GM19372 (cell line): ENCODE data around the gene CTSH.
"Not testable (repeated sequence)": the region's sequence is repeated elsewhere in the genome, so short reads cannot be mapped to it uniquely, and the experiment has no call there.

Experiments
- ATAC-seq: cut with Tn5 transposase; IDR thresholded peaks from one replicate; pipeline ENCODE4 v1.9.1; 2021; ENCODE audit warnings: mild to moderate bottlenecking, low read depth, moderate library complexity; ENCODE audit not compliant: unreplicated experiment

Gene CTSH

DNA sequence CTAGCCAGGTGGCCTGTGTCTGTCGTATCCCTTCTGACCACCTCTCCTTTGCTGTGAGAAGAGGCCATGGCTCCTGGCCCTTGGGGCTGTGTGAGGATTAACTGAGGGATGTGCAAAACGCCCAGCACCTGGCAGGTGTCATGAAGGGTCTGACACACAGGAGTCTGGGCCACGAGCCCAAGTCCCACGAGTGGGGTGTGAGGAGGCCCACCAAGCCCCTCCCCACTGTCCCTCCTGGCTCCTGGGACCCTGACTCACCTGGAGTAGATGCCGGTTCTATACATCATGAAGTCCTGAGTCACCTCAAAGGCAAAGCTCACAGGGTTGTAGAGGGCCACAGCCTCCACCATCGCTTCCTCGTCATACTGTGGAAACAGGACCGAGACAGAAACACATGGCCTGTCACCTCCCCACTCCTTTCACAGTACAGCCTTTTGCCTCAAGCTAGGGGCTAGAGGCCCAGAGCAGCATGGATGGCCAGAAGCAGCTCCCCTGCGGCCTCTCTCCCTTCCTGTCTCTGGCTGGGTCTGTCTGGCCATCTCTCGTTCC lies 19.7 kb downstream of the CTSH start:
- ATAC-seq, result no peak

DNA sequence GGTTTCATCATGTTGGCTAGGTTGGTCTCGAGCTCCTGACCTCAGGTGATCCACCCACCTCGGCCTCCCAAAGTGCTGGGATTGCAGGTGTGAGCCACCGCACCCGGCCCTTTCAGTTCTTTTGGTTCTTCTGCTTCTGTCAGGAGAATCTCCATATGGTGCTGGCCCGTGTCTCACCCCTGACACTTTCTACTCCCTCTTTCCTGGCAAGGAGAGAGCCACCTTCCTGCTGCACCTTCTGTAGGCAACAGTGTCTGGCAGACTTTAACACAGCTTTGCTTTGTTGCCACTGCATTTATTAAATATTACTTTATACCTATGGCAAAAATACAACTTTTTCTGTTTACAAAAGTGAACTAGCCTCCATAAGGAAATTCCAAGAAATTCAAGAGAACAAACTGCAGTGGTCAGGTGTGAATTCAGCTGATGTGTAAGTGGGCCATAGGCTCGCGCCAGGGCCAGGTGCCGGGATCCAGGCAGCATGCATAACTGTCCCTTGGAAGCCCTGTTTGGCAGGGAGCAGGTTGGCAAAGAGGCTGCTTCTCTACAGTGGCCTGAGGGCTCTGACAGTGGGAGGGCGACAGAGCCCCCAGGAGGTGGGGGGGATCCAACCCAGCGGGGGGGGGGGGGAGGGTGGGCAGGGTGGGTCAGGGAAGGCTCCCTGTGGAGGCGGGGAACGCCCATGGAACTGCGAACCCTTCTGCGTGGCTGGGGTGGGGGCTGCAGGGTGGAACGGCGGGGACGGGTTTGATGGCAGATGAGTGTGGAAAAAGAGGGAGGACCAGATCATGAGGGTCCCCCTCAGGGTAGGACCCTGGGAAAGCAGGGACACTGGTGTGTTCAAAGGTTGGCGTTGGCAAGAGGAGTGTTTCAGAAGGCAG lies 21.1 kb downstream of the CTSH start:
- no peak for ATAC-seq

DNA sequence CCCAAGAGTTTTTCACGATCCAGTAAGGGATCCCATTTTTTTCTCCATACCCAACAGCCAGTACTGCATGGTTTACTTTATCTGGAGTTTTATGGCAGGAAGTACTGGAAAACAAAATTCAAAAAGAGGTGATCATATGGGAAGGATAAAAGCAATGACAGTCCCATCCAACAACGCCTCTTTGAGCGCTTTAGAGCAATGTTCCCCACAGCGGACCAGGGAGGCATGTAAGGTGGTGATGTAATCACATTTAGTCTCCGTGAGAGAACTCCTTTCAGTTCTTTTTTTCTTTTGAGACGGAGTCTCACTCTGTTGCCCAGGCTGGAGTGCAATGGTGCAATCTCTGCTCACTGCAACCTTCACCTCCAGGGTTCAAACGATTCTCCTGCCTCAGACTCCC lies 21.8 kb downstream of the CTSH start:
- no peak for ATAC-seq

DNA sequence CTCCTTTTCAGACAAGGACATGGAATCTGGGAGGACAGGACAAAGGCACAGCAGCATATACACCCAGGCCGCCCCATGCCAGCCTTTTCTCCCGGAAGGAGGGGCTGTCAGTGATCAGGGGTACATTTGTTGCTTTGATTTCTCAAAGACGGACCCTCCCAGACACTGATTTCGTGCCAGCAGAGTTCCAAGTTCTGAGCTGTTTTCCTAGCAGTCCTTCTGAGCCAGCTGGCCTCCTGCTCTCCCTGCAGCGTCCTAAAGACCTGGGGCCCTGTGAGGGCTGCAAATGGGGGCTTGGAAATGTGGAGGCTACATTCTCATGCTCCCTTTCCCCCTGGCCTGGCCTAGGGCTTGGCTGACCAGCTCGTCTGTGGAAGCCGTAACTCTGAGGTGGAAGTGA lies 22.3 kb downstream of the CTSH start:
- no peak for ATAC-seq

DNA sequence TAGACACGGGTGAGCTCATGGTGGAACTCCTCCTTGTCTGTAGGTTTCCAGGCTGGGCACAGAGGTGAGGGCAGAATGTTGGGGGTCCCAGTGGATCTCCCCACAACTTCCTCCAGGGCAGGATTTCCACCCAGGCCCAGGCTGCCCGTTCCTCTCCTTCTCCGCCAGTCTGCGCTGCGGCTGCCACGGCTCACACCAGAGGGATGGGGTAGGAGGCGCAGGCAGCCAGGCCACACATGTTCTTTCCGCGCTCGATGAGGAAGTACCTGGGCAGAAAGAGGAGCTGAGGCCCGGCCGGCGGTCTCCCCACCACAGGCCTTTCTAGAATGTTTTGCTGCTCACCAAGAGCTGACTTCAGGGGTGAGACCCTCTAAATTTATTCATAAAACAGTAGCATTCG lies 22.9 kb downstream of the CTSH start:
- no peak for ATAC-seq

DNA sequence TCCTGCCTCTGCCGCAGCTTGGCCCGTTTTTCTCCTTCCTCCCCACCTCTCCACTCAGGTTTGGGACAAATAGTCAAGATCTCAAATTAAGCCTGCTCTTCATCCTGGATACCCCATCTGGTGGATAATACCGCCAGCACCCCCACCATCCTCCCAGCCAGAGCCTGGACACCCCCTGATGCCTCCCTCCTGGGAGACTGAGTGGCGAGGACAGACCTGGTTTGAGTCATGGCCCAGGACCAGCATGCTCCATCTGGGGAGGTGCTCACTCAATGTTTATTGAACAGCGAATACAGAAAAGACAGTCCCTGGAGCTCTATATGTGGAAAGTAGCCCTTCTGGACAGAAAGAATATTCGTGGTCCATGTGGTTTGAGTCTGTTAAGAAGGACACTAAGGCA lies 23.3 kb downstream of the CTSH start:
- no peak for ATAC-seq

DNA sequence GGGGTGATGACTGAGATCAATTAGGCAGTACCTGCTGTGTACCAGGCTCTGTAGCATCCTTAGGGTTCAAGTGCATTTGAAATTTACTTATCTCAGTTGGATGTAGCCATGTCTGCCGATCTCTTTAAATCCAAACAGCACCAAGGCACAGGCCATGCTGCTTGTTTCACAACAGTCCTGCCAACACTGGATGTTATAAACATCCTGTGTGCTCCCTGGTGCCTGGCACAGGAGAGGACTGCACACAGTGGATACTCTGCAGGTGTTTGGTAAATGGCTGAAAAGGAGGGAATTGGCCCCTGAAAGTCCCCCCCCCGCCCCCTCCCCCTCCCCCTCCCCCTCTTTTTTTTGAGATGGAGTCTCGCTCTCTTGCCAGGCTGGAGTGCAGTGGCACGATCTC lies 27.0 kb downstream of the CTSH start:
- ATAC-seq, result no peak

DNA sequence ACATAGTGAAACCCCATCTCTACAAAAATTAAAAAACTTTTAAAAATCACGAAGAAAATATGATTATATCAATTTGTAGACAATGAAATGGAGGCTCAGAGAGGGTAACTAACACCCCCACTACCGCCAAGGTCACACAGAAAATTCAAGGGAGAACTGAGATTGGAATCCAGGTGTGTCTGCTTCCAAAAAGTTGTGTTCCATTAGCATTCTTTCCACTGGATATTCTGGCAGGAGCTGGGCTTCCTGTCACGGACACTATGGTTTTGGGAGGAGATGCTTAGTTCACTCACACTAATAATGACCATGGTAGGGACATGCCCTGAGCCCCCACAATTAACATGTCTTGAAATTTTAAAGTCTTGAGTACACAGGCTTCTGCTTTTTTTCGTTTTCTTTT lies 28.8 kb downstream of the CTSH start:
- ATAC-seq, result no peak

DNA sequence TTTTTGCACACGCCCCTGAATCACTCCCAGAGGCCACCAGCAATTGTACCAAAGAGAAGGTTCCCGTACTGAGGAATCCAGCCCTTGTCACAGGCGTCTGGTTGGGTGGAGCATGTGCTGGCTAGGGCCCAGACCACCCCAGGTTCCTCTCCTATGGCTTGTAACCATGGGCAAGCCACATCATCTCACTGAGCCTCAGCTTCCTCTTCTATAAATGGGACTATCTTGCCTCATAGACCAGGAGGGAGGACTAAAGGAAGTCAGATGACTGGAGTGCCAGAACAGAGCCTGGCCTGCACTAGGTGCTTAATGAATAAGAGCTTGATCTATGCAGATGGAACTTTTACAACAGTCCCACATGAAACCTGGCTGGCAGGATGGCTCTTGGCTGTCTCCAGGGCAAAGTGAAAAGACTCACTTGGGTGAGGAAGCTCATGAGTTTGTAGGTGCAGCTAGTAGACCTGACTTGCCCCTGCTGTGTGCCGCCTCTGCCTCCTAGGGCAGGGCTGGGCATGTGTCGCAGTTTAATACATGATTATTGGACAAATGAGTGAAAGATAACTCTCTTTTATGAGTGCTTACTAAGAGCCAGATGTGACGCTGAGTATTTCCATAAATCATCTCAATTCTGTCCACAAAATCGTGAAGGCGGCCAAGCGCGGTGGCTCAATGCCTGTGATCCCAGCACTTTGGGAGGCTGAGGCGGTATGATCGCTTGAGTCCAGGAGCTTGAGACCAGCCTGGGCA lies 29.3 kb downstream of the CTSH start:
- ATAC-seq, result no peak

DNA sequence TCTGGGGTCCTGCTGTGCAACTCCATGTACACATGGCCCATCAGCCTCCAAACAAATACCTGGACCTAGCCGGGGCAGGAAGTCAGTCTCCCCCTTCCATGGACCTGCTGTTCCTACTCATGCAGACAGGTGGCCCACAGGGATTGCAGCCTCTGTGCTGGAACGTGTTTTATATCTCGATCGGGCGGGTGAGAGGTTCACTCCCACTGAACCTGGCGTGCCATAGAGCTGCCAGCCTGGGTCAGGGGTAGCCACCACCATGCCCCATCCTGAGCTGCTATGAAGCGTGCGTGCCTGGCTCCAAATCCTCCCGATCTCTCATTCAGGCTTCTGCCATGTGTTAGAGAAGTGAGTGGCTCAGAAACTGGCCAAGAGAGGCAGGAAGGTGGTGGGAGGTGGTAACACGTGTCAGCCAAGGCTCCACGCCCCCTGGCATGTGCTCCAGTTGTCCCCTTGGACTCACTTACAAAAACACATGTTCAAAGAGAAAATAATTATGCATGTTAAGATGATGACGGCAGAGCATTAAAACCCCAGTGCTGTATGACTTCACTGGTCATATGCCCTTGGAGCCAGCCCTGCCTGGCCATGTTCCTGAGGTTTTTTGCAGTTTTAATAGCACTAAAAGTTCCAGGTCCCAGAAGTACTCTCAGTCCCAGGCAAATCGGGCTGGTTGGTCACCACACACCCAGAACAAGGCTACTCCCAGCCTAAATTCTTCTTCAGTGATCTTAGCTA lies 30.6 kb downstream of the CTSH start:
- no peak for ATAC-seq

DNA sequence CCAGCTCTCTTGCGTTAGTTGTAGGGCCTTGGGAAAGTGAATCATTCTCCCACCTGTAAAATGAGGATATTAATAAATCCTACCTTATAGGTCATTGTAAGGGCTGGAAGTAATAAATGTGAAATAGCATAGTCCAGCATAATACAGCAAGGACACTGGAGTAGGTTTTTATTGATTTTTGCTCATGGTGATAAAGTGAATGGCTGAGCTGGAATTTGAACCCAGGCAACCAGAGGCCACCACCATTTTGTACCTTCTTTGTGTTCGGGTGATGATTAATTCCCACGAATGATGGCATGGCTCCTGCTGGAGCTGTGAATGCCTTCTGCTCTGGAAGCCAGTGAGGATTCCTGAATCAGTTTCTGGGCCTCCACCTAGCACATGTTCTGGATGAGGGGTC lies 31.8 kb downstream of the CTSH start:
- no peak for ATAC-seq

DNA sequence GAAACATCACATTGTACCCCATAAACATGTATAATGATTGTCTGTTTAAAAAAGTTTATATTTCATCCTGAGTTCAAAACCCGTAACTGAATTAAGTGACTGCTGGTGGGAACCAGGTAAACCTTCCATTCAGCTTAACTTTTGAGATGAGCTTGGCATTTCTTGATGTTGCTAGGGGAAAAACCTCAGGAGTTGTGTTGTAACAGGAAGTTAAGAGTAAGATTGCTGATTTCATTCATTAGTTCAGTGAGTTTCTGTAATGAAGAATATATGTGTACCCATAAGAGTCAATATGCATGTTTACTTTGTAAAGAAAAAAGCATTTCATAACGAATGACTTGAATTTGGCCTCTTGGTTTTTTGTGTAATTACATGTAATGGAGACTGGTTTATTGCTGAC lies 32.5 kb downstream of the CTSH start:
- ATAC-seq, result no peak

DNA sequence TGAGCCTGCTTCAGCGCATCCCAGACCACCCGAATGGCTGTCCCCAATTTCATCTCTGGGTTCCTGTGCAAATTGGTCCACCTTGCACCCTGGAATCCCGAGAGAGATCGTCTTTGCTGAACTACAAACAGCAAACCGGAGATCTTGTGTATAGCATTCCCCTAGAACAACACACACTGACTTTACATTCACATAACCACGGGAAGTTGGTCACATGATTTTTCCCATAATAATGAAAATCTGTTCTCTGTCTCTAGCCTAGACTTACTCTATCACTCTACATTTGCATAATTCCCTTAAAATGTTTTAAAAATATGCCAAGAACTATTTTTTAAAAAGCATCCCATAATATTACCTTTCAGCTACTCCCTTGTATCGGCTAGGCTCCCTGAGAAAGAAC lies 34.6 kb downstream of the CTSH start:
- ATAC-seq, result no peak

DNA sequence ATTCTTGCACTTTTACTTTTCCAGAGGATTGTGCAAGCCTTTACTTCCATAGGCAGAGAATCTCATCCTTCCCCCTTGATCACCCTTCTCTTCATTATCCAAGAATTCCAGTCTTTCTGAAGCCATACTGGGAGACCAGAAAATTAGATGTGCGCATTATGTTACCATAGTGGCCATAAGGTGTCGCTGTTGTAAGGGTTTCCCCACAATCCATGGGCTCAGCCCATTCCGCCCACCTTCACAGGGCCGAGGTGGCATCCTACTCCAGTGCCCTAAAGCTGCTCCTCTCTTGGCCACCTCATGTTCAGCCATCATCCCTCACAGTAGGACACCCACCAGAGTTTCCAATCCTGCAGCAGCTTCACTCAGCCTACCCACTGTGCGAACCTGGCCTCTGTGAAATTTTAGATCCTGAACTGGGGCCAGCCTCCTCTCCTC lies 35.0 kb downstream of the CTSH start:
- no peak for ATAC-seq

DNA sequence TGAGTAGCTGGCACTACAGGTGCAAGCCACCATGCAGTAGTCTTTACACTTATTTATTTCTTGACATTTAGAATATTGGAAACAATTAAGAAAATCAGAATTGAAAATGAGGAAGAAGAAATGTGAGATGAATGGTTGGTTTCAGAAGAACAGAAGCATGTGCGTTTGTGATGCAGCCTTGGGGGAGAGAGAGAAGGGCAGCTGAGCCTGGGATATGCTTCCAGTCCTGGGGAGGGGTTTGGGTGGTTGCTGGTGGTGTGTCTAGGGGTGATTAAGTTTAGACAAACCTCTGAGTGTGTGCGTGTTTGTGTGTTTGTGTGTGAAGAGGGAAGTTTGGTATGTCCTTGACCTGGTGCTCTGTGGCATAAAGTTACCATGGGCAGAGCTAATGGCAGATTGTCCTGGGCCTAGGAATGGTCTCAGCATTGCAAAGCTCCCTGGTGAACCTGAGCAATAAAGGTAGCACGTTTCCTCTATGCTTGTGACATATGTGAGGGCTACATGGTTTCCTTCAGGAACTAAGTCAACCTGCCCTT lies 35.6 kb downstream of the CTSH start:
- no peak for ATAC-seq

DNA sequence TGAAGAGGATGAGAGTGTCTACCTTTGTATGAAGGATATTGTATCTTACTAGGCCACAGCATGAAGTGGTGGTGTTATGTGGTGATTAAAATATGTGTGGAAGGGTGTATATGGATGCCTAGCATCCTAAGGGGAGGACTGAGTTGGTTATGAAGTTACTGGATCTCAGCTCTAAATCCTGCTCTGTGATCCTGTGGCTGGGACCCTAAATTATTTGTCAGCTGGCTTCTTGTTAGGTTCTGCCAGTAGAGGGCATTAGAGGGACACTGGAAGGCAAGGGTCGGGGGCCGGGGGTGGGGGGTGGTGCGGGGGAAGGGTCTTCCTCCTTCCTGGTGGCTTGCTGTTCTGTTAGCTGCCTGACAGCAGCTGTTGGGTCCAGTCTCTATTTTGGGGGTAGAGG lies 37.3 kb downstream of the CTSH start:
- no peak for ATAC-seq

DNA sequence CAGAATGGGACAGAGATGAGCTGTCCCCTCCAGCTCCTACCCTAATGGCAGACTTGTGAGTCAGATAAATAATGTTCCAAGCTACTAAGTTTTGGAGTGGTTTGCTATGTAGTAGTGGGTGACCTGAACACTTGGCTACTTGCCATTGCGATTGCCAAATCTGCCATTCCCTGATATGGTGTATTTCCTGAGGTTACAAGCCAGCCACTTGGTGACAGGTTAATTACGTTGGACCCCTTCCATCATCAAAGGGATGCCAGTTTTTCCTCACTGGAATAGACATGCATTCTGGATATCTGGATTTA lies 38.6 kb downstream of the CTSH start:
- ATAC-seq, result no peak

DNA sequence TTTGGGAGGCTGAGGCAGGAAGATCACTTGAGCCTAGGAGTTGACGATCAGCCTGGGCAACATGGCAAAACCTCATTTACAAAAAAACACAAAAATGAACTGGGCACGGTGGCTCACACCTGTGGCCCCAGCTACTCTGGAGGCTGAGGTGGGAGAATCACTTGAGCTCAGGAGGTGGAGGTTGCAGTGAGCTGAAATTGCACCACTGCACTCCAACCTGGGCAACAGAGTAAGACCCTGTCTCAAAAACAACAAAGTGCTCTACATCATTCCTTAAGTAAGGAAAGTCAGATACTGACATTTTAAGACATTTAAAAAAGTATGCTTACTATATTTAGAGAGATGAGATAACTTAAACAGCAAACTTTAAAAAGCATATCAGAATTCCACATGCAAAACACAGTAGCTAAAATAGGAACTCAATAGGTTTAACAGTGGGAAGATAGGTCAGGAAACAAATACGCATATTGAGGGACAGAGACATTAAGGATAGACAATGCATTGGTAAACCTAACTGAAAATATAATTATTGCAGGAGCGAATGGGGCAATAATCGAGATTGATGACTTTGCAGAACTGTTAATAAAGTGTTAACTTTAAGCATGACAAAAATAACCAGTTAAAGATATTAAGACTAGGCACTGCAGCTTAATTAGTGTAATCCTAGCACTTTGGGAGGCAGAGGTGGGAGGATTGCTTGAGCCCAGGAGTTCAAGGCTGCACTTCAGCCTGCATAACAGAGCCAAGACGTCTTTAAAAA lies 40.1 kb downstream of the CTSH start:
- ATAC-seq, result no peak

DNA sequence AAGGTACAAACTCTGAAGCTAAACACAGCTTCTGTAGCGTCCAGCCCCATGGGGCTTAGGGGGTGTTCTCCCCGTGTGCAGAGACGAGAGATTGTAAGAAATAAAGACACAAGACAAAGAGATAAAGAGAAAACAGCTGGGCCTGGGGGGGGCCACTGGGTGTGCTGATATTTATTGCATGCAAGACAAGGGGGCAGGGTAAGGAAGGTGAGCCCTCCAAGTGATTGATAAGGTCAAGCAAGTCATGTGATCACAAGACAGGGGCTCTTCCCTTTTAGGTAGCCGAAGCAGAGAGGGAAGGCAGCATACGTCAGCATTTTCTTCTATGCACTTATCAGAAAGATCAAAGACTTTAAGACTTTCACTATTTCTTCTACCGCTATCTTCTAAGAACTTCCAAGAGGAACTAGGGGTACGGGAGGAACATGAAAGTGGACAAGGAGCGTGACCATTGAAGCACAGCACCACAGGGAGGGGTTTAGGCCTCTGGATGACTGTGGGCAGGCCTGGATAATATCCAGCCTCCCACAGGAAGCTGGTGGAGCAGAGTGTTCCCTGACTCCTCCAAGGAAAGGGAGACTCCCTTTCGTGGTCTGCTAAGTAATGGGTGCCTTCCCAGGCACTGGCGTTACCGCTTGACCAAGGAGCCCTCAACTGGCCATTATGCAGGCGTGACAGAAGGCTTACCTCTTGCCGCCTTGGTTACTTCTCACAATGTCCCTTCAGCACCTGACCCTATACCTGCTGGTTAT lies 42.4 kb downstream of the CTSH start:
- not testable (repeated sequence) for ATAC-seq
